HL-60/S4 (cell line): Measurements from ENCODE around the gene TEX29.

Experiments used
- in situ Hi-C: fragments of 300-500 bp; cut with MboI; formaldehyde crosslinking; loops from 2 replicates; pipeline ENCODE4 v1.14.3; 2022; ENCODE audit warnings: low sequenced_read_pairs

The TEX29 gene

DNA sequence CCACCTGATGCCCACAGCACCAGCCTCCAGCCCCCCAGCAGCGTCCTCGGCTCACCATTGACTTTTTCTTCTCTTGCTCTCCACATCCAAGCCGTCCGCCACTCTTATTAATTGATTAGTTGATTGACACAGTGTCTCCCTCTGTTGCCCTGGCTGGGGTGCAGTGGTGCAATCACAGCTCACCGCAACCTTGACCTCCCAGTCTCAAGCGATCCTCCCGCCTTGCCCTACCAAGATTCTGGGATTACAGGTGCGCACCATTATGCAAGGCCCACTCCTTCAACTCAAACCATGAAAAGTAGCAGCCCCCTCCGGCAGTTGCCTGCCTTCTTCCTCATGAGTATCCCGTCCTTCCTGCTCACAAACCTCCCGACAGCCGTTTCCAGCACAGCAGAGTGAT lies 921 bp upstream of the TEX29 start:
- in situ Hi-C loops: no loop called here

DNA sequence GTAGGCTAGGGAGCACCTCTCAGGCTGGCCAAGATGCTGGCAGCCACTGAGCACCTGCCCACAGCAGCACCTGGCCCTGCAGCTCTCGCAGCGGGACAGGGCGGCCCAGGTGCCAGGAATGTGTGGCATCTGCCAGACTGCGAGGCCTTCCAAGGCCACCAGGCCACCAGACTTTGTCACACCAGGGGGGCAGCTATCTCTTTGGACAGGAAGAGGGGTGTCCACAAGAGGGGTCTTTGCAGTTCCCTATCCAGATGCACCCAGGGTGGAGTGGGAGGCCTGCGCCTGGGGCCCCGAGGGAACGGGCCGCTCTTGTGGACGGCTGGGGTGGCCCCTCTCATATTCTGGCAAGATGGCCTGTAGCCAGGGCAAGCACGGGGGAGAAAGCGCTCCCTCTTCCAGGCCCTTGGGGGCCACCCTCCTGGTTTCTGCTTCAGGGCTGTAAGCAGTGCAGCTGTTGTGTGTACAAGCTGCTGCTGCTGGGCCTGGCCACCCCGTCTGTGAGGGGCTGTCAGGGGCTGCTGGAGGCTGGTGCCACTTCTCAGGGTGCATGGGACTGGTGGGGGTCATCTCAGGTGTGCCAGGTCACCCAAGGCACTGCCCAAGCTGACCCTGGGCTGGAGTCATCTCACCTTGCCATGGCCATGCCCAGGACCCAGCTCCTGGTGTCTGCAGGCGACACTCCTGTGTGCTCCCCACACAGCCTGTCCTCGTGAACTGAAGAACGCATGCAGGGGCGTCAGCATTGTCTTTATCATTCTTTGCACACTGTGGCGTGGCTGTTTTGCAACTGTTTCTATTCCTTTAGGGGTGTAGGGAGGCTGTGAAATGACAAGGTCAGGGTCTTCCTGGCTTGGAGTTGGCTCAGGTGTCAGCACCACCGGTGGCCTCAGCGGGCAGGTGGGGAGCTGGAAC lies 1.8 kb downstream of the TEX29 start:
- in situ Hi-C loops: no loop called here

GRCh38 chr13:111322916-111323331 lies 2.5 kb downstream of the TEX29 start:
- in situ Hi-C loops: no loop called here

GRCh38 chr13:111323549-111323948 lies 3.1 kb downstream of the TEX29 start:
- in situ Hi-C loops: no loop called here

- in situ Hi-C loops: no loop called here
Observed at GRCh38 chr13:111323950-111324651, 3.7 kb downstream of the TEX29 start.

- in situ Hi-C loops: no loop called here
Observed at GRCh38 chr13:111324736-111325135, 4.3 kb downstream of the TEX29 start.

DNA sequence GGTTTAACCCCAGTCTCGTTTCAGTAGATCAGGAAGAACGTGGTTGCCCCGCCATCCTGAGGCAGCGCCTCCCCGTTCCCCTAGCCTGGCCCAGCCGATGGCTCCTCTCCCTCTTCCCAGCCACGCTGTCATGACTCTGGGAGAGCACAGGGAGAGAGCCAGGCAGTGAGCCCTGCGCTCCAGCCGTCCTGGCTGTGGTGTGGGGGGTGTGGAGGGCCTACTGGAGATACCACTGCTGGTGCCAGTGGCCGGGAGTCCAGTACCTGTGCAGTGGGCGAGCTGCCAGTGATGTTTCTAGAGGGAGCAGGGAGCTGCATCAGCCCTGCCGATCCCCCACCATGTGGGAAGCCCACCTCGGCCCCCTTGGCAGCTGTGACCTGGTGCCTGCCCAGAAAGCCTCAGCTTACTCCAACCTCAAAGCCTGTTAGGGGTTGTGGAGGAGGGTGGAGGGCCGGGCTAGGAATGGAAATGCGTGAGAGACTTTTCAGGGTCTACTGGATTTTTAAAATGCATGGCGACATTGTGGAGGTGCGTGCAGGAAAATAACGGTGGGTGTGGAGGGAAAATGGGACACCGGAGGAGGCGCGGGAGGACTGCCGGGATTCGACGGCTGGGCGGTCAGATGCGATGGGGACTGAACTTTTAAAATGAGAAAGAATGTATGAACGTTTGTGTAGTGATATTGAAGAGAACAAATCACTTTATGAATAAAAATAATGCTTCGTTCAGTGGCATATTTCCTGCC lies 4.9 kb downstream of the TEX29 start:
- in situ Hi-C loops: no loop called here

DNA sequence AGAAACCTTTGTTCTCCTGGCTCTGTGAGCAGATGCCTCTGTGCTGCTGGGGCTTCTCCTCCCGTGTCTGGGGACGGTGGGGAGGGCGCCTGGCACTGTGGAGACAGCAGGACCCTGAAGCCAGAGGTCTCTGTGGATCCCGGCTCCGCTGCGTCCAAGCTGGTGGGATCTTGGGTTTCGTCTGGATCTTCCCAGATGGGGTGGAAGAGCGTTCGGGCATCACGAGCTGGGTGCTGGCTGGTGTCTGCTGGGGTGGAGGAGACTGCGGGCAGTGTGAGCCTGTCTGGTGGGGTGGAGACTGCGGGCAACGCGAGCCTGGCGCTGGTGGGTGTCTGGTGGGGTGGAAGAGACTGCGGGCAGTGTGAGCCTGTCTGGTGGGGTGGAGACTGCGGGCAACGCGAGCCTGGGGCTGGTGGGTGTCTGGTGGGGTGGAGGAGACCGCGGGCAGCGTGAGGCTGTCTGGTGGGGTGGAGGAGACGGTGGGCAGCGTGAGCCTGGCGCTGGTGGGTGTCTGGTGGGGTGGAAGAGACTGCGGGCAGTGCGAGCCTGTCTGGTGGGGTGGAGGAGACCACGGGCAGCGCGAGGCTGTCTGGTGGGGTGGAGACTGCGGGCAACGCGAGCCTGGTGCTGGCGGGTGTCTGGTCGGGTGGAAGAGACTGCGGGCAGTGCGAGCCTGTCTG lies 5.6 kb downstream of the TEX29 start:
- in situ Hi-C loops: no loop called here

GRCh38 chr13:111326621-111326965 lies 6.2 kb downstream of the TEX29 start:
- in situ Hi-C loops: no loop called here

DNA sequence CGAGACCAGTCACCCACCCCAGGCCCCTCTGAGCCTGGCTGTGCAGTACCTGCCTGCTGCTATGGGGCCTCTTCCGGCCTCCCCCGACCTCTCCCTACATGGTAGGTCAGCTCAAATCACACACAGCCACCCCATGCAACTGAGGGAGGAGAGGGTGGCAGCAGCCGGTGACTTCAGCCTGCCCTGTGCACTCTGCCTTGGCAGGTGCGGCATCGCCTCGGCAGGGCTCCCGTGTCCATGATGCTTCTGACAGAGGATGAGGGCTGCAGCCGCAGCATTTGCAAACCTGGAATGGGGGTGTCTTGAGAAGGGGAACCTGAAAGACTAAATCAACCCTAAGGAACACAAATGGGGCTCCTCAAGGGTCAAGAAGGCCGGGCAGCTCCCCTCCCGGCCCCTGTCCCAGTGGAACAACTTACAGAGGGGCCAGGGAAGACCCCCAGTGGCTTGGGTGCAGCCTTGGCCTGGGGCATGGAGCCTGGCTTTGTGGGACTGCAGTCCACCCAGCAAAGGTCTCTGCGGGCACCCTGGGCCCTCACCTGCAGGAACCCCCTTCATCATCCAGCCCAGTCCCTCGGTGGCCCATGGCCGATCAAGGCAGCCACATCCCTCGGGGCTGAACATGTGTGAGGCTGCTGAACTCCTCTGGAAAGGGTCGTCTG lies 6.7 kb downstream of the TEX29 start:
- in situ Hi-C loops: no loop called here

DNA sequence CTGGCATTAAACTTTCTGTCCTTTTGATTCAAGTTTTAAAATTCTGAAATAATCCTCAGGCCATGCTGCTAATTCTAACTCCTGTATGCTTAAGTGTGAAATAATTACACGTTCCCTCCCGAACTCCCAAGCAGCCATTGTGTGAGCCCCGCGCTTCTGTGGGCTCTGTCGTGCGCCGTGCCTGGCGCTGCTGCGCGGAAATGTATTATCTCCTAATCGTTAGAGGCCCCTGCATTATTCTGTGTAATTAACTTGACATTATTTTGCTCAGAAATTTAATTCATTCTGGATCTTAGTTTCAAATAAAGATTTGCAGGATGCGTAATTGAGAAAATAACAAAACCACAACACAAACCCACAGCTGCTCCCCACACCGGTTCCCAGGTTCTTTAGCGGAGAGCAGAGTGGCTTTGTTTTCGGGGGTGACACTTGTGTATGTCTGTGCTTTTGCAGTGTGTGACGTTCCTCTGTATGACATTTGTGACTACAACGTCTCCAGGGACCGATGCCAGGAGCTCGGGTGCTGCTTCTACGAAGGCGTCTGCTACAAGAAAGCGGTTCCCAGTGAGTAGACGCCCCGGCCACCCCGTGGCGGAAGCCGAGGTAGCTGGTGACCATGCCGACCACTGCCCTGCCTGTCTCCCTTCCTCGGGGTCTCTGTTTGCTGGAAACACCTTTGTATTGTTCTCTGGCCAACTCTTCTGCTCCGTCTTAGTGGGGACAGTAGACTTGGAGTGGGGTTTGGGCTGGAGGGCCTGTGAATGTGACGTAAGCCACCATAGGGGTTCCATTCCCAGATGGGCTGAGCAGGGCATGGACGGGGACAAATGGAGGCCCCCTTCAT lies 7.5 kb downstream of the TEX29 start:
- in situ Hi-C loops: no loop called here

GRCh38 chr13:111328574-111329410 lies 8.3 kb downstream of the TEX29 start:
- in situ Hi-C loops: no loop called here

- in situ Hi-C loops: no loop called here
Observed at GRCh38 chr13:111329641-111330040, 9.2 kb downstream of the TEX29 start.

- in situ Hi-C loops: no loop called here
Observed at GRCh38 chr13:111330066-111330610, 9.7 kb downstream of the TEX29 start.

DNA sequence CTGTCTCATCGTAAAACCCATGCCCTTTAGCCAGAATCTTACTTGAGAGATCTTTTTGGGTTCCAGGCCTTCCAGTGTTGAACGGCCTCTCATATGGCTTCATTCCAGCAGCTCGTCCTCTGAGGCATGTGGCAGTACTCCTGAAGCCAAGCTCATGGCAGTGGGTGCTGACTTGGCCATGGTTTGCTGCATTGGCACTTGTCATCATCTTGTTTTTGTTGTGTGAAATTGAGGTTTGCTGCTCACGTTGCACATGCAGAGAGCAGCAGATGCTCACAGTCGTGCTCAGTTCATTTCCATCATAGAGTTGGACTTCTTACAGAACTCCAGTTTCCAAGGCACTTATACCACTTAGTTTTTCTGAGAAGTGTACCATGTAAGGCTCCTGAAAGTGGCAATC lies 14.9 kb downstream of the TEX29 start:
- in situ Hi-C loops: no loop called here

GRCh38 chr13:111336666-111337065 lies 16.2 kb downstream of the TEX29 start:
- in situ Hi-C loops: no loop called here

DNA sequence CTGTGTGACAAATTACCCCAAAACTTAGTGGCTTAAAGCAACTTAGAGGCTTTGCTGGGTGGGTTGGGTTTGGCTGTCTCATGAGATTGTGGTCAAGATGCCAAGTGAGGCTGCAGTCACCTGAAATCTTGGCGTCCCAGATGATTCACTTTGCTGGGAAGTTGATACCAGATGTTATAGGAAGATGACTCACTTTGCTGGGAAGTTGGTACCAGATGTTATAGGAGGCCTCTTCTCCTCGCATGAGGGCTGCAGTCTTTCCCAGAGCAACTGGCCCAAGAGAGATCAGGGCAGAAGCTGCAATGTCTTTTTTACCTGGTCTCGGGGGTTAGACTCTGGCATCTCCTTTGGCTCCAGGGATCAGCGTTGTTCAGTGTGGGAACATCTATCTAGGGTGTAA lies 16.8 kb downstream of the TEX29 start:
- in situ Hi-C loops: no loop called here

DNA sequence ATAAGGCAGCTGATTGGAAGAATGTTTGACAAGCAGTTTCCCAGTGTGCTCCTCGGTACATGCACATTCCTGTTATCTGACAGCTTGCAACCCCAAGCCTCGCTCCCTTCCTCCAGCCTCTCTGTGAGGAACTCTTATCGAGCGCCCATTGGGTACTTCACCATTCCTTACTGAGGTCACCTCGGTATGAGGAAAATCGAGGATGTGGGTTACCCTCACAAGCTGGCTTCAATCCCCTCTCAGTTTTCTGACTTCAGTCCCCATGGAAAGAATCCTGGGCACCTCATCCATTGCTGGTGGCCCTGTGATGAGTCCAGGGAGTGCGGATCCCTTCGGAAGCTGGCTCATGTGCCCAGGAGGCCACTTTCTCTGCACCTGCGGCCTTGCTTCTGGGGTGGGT lies 17.3 kb downstream of the TEX29 start:
- in situ Hi-C loops: no loop called here
